GM12864 (cell line): ENCODE results near the gene SRC.

Experiments used
- DNase-seq: peaks from one replicate; pipeline ENCODE4 v3.0.0-alpha.2; 2011; ENCODE audit warnings: low read depth
- H3K4me3 ChIP-seq: 2 replicates; pipeline ENCODE4 v1.5.1; 2011; ENCODE audit warnings: mild to moderate bottlenecking, low read depth, low read length, control low read depth
- TF ChIP-seq, protein P1 (sequence below): IDR thresholded peaks from 2 replicates; pipeline ENCODE4 v1.5.1; 2011; ENCODE audit warnings: low read depth, mild to moderate bottlenecking, moderate library complexity, low read length, control low read depth, inconsistent platforms; ENCODE audit errors: missing control alignments

Gene SRC

DNA sequence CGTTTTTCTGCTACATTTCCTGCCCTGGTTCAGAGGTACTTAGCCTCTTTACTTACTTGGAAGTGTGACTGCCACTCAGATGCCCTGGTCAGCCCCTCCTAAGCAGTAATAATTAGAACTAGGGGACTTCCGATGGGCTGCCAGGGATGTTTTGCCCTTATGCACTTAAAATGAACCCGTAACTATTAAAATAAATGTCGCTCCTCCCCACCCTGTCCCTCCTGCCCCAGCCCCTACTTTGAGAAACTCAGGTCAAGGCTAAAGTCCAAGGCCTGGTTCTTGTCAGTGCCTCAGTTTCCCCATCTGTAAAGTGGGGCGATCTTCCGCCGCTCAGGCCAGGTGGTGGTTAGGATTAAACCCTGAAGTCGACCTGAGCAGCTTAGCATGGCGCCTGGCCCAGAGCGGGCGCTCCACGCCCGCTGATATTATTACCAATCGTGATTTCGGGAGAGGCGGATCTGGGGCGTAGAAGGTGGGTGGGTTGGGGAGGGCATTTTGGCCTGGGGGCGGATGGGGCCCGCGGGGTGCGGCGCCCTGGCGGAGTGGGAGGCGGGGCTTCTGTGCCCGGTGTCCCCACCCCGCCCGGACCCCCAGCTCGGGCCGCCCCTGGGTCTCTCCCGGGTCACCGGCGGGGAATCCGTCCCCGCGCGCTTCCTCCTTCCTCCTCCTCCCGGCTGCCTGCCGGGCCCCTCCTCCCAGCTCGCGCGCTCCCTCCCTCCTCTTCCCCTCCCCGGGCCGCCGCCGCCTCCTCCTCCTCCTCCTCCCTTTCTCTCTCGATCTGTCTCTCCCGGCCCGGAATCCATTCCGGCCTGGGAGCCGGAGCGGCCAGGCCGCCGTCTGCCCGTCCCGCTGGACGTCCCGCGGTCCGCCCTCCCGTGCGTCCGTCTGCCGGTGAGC lies at the start of gene SRC:
TSS of gene SRC (plus strand) at position 802 of the 897 bp plus-strand sequence. CDS start 38,014 bp downstream, outside the sequence.
- DNase-seq = no peak
- TF ChIP-seq, protein P1, sequence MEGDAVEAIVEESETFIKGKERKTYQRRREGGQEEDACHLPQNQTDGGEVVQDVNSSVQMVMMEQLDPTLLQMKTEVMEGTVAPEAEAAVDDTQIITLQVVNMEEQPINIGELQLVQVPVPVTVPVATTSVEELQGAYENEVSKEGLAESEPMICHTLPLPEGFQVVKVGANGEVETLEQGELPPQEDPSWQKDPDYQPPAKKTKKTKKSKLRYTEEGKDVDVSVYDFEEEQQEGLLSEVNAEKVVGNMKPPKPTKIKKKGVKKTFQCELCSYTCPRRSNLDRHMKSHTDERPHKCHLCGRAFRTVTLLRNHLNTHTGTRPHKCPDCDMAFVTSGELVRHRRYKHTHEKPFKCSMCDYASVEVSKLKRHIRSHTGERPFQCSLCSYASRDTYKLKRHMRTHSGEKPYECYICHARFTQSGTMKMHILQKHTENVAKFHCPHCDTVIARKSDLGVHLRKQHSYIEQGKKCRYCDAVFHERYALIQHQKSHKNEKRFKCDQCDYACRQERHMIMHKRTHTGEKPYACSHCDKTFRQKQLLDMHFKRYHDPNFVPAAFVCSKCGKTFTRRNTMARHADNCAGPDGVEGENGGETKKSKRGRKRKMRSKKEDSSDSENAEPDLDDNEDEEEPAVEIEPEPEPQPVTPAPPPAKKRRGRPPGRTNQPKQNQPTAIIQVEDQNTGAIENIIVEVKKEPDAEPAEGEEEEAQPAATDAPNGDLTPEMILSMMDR = no peak
- H3K4me3 ChIP-seq = peak within 1 kb of the TSS; percentile 57

GRCh38 chr20:37296371-37296770 lies 49.6 kb upstream of the SRC start:
- TF ChIP-seq, protein P1 = no peak
- no peak overlapping the region for H3K4me3 ChIP-seq
- no peak for DNase-seq

DNA sequence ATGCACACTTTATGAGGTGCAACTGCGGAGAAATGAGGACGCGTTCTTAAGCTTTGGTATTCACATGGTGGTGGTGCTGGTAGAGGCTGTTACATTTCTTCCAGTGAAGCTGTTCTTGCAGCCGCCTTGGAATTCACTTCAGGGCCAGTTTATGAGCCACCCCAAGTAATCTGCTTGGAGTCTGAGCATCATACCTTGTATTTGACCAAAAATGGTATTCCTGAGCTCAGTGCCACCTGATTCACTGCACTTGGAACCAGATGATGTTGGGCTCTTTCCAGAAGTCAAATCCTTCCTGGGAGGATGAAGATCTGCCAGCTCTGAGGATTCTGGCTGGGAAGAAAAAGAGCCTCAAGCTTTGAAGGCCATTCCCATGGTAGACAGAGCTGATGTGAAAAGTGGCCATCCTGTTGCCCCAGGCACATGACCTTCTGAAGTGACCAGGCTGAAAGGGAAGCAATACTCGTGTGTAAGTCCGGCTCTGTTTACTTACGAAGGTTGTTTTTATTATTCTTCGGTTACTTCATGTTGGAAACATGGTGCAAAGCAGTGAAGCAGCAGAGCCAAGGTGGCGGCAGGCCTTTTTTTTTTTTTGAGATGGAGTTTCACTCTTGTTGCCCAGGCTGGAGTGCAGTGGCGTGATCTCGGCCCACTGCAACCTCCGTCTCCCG lies 48.7 kb upstream of the SRC start:
- DNase-seq = no peak

DNA sequence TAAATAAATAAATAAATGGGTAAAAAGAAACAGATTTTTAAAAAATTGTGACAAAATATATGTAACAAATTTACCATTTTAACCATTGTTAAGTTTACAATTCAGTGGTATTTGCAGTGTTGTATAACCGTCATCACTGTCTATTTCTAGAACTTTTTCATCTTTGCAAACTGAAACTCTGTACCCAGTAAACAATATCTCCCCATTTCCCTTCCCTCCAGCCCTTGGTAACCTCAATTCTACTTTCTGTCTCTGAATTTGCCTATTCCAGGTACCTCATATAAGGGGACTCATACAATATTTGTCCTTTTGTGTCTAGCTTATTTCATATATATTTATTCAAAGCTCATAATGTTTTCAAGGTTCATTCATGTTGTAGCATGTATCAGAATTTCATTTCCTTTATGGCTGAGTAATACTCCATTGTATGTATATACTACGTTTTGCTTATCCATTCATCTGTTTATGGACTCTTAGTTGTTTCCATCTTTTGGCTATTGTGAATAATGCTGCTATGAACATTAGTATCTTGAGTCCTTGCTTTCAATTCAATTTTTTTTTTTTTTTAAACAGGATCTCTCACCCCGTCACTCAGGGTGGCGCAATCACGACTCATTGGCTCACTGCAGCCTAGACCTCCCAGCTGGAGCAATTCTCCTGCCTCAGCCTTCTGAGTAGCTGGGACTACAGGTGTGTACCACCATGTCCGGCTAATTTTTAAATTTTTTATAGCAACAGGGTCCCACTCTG lies 47.6 kb upstream of the SRC start:
- no peak for DNase-seq
- no peak overlapping the region for H3K4me3 ChIP-seq
- TF ChIP-seq, protein P1 = no peak

More for the DNA sequence above, 48.7 kb upstream of the SRC start:
- TF ChIP-seq, protein P1 = no peak
- no peak overlapping the region for H3K4me3 ChIP-seq

- H3K4me3 ChIP-seq = no peak overlapping the region
- TF ChIP-seq, protein P1 = no peak
- no peak for DNase-seq
Observed at GRCh38 chr20:37299718-37300528, 46.0 kb upstream of the SRC start.

GRCh38 chr20:37301120-37301519 lies 44.8 kb upstream of the SRC start:
- TF ChIP-seq, protein P1 = no peak
- no peak for DNase-seq
- H3K4me3 ChIP-seq = no peak overlapping the region
